GM12878 (cell line): Measurements from ENCODE around the gene CBLN3. TPM values are rescaled to one million over a fixed set of nuclear protein-coding genes. Genes with fewer than 3 reads are reported as not detected.
A peak's percentile ranks its signal among the peaks of the same experiment; 100 is the strongest.

Experiments used
- ATAC-seq: fragments of 200-7000 bp; cut with Tn5 transposase; 3 replicates; pipeline ENCODE4 v1.9.1; 2020; ENCODE audit warnings: mild to moderate bottlenecking, moderate library complexity
- BruUV-seq: library from RNA; stranded (reverse); fragments of 400-500 nt; replicated peaks from 2 replicates; lab custom pipeline; 2021; lab: Mats Ljungman, UMichigan
- CTCF ChIA-PET: fragments of 300-600 bp; sonication (Branson Sonifier 250); formaldehyde crosslinking; extraction: SDS; loops from one replicate; lab custom pipeline; 2021; ENCODE audit warnings: inconsistent platforms; lab: Yijun Ruan, JAX
- POLR2A ChIA-PET: fragments of 350-600 bp; formaldehyde crosslinking; extraction: SDS; loops from one replicate; lab custom pipeline; 2021; ENCODE audit warnings: inconsistent platforms; lab: Charles Lee
- RAD21 ChIA-PET: fragments of 300-600 bp; sonication (Branson Sonifier 250); formaldehyde crosslinking; loops from one replicate; lab custom pipeline; 2023; ENCODE audit warnings: antibody characterized with exemption; ENCODE audit not compliant: unreplicated experiment; lab: Charles Lee
- SMC1A ChIA-PET: fragments of 300-600 bp; sonication (Branson Sonifier 250); formaldehyde crosslinking; loops from one replicate; lab custom pipeline; 2023; ENCODE audit not compliant: unreplicated experiment, uncharacterized antibody; lab: Charles Lee
- DNase-seq: peaks from one replicate; pipeline ENCODE4 v3.0.0-alpha.2; 2011; ENCODE audit warnings: low read depth, low spot score
- FAIRE-seq: peaks from 3 replicates; lab custom pipeline; 2011; peaks lifted over from hg19 to GRCh38; lab: Jason Lieb, UNC
- H2AFZ ChIP-seq: 2 replicates; pipeline ENCODE4 v1.6.0; 2011; ENCODE audit warnings: low read depth, low read length, control low read depth; ENCODE audit not compliant: control insufficient read depth
- H3K27ac ChIP-seq: 2 replicates; pipeline ENCODE4 v1.5.1; 2011; ENCODE audit warnings: control low read depth; ENCODE audit not compliant: control insufficient read depth, insufficient read depth
- H3K27me3 ChIP-seq, 2 experiments: replicated peaks in 1 of 2; 2 replicates each; pipeline versions ENCODE4 v1.6.0 to v1.6.1; 2011; ENCODE audit warnings: low read length in 1 of 2; ENCODE audit not compliant: control insufficient read depth in 2 of 2, insufficient read depth in 2 of 2
- H3K36me3 ChIP-seq, 2 experiments: 2 replicates each; pipeline ENCODE4 v1.5.1; 2011; ENCODE audit warnings: low read length in 1 of 2; ENCODE audit not compliant: control insufficient read depth in 2 of 2, insufficient read depth in 2 of 2
- H3K4me1 ChIP-seq: 2 replicates; pipeline ENCODE4 v1.6.1; 2011; ENCODE audit warnings: mild to moderate bottlenecking, low read length, moderate library complexity, mixed read lengths; ENCODE audit not compliant: control insufficient read depth, insufficient read depth
- H3K4me2 ChIP-seq: 2 replicates; pipeline ENCODE4 v1.6.0; 2011; ENCODE audit warnings: control low read depth; ENCODE audit not compliant: control insufficient read depth, insufficient read depth
- H3K4me3 ChIP-seq: fragments of 200-600 bp; sonication (generic); 2 replicates; pipeline ENCODE4 v1.5.1; 2016
- H3K79me2 ChIP-seq: 2 replicates; pipeline ENCODE4 v1.6.0; 2011; ENCODE audit warnings: low read length; ENCODE audit not compliant: control insufficient read depth, insufficient read depth
- H3K9ac ChIP-seq: 2 replicates; pipeline ENCODE4 v1.8.0; 2011; ENCODE audit warnings: low read length, control low read depth, mixed read lengths; ENCODE audit not compliant: control insufficient read depth, insufficient read depth
- H3K9me3 ChIP-seq: replicated peaks from 3 replicates; pipeline ENCODE4 v1.5.1; 2011; ENCODE audit warnings: mild to moderate bottlenecking, low read length; ENCODE audit not compliant: control insufficient read depth, insufficient read depth
- H4K20me1 ChIP-seq: 2 replicates; pipeline ENCODE4 v1.6.0; 2011; ENCODE audit not compliant: control insufficient read depth, insufficient read depth
- BCL3 ChIP-seq: IDR thresholded peaks from 2 replicates; pipeline ENCODE4 v1.6.1; 2011; ENCODE audit warnings: borderline replicate concordance, low read depth, mild to moderate bottlenecking, moderate library complexity, low read length; ENCODE audit not compliant: insufficient read depth, poor library complexity, severe bottlenecking
- CBX5 ChIP-seq: sonication (generic); IDR thresholded peaks from 2 replicates; pipeline ENCODE4 v1.6.1; 2016; ENCODE audit warnings: low read depth, moderate library complexity, mild to moderate bottlenecking, inconsistent platforms
- ESRRA ChIP-seq: IDR thresholded peaks from 2 replicates; pipeline ENCODE4 v1.6.1; 2012; ENCODE audit warnings: mild to moderate bottlenecking, low read length, improper control_type of control experiment
- FOXK2 ChIP-seq: fragments of 450-650 bp; IDR thresholded peaks from 2 replicates; pipeline ENCODE4 v1.6.1; 2017; ENCODE audit warnings: mild to moderate bottlenecking, moderate library complexity
- NFYB ChIP-seq: IDR thresholded peaks from 2 replicates; pipeline ENCODE4 v1.6.1; 2011; ENCODE audit warnings: low read depth, mild to moderate bottlenecking, low read length, improper control_type of control experiment, moderate library complexity; ENCODE audit not compliant: insufficient read depth
- PKNOX1 ChIP-seq: fragments of 450-650 bp; IDR thresholded peaks from 2 replicates; pipeline ENCODE4 v1.6.1; 2016; ENCODE audit warnings: mild to moderate bottlenecking
- WGBS: methylation state at CpG from one replicate; pipeline ENCODE4 v1.1.6; 2016; ENCODE audit warnings: low lambda C conversion rate; ENCODE audit not compliant: insufficient replicate concordance, insufficient coverage; ENCODE audit errors: missing lambda C conversion rate; 5-methylcytosine and 5-hydroxymethylcytosine counted together
- in situ Hi-C: fragments of 300-500 bp; cut with MboI; formaldehyde crosslinking; loops from 9 replicates; pipeline ENCODE4 v1.14.3; 2018; ENCODE audit warnings: mixed read lengths
- intact Hi-C: fragments of 100-400 bp; cut with micrococcal nuclease; formaldehyde crosslinking; loops from one replicate; pipeline ENCODE4 v1.14.2; 2022; ENCODE audit not compliant: unreplicated experiment
- polyA plus RNA-seq, 11 experiments: library from polyadenylated mRNA; depleted of rRNA in 4 of 11; unstranded in 6 of 11; stranded (reverse) in 5 of 11; fragments of >200 nt; fragmentation: Nextera tagmentation in 4 of 11; fragmentation: Illumina TruSeq in 1 of 11; extraction: Ambion mirVana in 4 of 11; extraction: Trizol in 1 of 11; gene quantifications; 1 replicate in 1 of 11; 2 replicates in 10 of 11; pipeline versions ENCODE4 v1.2.1 to v1.2.3, GENCODE V29; 2011 to 2016; ENCODE audit warnings: inconsistent platforms in 2 of 11, missing spikeins in 2 of 11, low read depth in 1 of 11
- total RNA-seq, 4 experiments: library from RNA; depleted of rRNA in 3 of 4; stranded (reverse); fragments of >200 nt in 3 of 4; fragmentation: Illumina TruSeq in 1 of 4; extraction: Trizol in 1 of 4; gene quantifications; 2 replicates each; pipeline versions ENCODE4 v1.2.1 to v1.2.3, GENCODE V29; 2013 to 2021

Gene CBLN3
- total and polyA plus RNA-seq, 10 of the 15 experiments (the other 5 are each of a cell fraction or from before 2014, with no cell fraction given) = 0.16 to 4.9 (median 1.3) TPM

GRCh38 chr14:24389226-24389848 is 40.1 kb downstream of the CBLN3 start:
- TF ChIP-seq FOXK2 (no peak), BCL3 (no peak), CBX5 (no peak), PKNOX1 (no peak), ESRRA (no peak), NFYB (peak; percentile 50; the same call in 1 of the 2 replicates)
- Histone ChIP-seq H3K27me3 (no peaks in the 10 kb centered on the region; a peak in 2 of 4 replicates), H3K79me2 (no peaks in the 10 kb centered on the region), H3K4me2 (no peak overlapping the region), H3K9me3 (no peaks in the 10 kb centered on the region), H3K4me3 (no peak overlapping the region), H3K36me3 (no peaks in the 10 kb centered on the region), H4K20me1 (no peaks in the 10 kb centered on the region), H2AFZ (no peak overlapping the region), H3K9ac (no peak overlapping the region), H3K4me1 (no peaks in the 10 kb centered on the region), H3K27ac (no peak overlapping the region)
- ChIA-PET POLR2A (no interaction called here), RAD21 (interaction anchor here (0.9 to 1.4 kb wide), 3 partner anchors 41 to 56 kb away, joined by 3 to 4 read pairs (median 4); no protein-coding TSS in a partner anchor), CTCF (interaction anchor here (1.2 kb wide), 1 partner anchor 20 kb away, joined by 3 read pairs; no protein-coding TSS in a partner anchor), SMC1A (no interaction called here)
- in situ Hi-C loops (no loop called here), intact Hi-C loops (no loop called here)
- no TSS peak for BruUV-seq
- WGBS = 29% methylated on average over 11 of the region's 11 CpGs
- no peak for FAIRE-seq
- no peak for ATAC-seq
- DNase-seq = no peak
